GM12878 (cell line): ENCODE results near the gene TNXB. TPM values are rescaled to one million over a fixed set of nuclear protein-coding genes. Genes with fewer than 3 reads are reported as not detected.
A peak's percentile ranks its signal among the peaks of the same experiment; 100 is the strongest.

ENCODE experiments used
- ATF2 ChIP-seq: IDR thresholded peaks from 2 replicates; pipeline ENCODE4 v1.6.1; 2012; ENCODE audit warnings: low read length, inconsistent platforms
- E4F1 ChIP-seq: fragments of 450-650 bp; IDR thresholded peaks from 2 replicates; pipeline ENCODE4 v1.6.1; 2018; ENCODE audit warnings: borderline replicate concordance, mild to moderate bottlenecking; ENCODE audit not compliant: partially characterized antibody
- EED ChIP-seq: sonication (generic); IDR thresholded peaks from 2 replicates; pipeline ENCODE4 v1.6.1; 2016; ENCODE audit warnings: antibody characterized with exemption, low read depth
- GATAD2B ChIP-seq: fragments of 450-650 bp; conservative IDR thresholded peaks from 2 replicates; pipeline ENCODE4 v1.6.1; 2017; ENCODE audit warnings: low read depth, mild to moderate bottlenecking, moderate library complexity
- HCFC1 ChIP-seq: fragments of 150-350 bp; IDR thresholded peaks from 2 replicates; pipeline ENCODE4 v1.6.1; 2014; ENCODE audit warnings: low read length
- IKZF1 ChIP-seq: fragments of 450-650 bp; conservative IDR thresholded peaks from 2 replicates; pipeline ENCODE4 v1.6.1; 2017; ENCODE audit warnings: antibody characterized with exemption, mild to moderate bottlenecking
- IRF4 ChIP-seq: IDR thresholded peaks from 2 replicates; pipeline ENCODE4 v1.6.1; 2011; ENCODE audit warnings: low read depth, low read length
- JUNB ChIP-seq: IDR thresholded peaks from 2 replicates; pipeline ENCODE4 v1.6.1; 2016; ENCODE audit warnings: antibody characterized with exemption, mild to moderate bottlenecking
- JUND ChIP-seq: IDR thresholded peaks from 2 replicates; pipeline ENCODE4 v1.6.1; 2012; ENCODE audit warnings: low read depth, mild to moderate bottlenecking, low read length, improper control_type of control experiment, moderate library complexity
- KLF5 ChIP-seq: fragments of 450-650 bp; IDR thresholded peaks from 2 replicates; pipeline ENCODE4 v1.6.1; 2014; ENCODE audit warnings: mild to moderate bottlenecking; ENCODE audit not compliant: partially characterized antibody
- MAX ChIP-seq: IDR thresholded peaks from 2 replicates; pipeline ENCODE4 v1.6.1; 2012; ENCODE audit warnings: low read depth, low read length, improper control_type of control experiment
- NR2C2 ChIP-seq: IDR thresholded peaks from 2 replicates; pipeline ENCODE4 v1.6.1; 2011; ENCODE audit warnings: borderline replicate concordance, low read depth; ENCODE audit not compliant: control insufficient read depth, insufficient read length
- PKNOX1 ChIP-seq: fragments of 450-650 bp; IDR thresholded peaks from 2 replicates; pipeline ENCODE4 v1.6.1; 2016; ENCODE audit warnings: mild to moderate bottlenecking
- POLR2AphosphoS5 ChIP-seq: IDR thresholded peaks from 2 replicates; pipeline ENCODE4 v1.6.1; 2011; ENCODE audit warnings: mild to moderate bottlenecking, low read length, inconsistent platforms
- SRF ChIP-seq, 2 experiments: IDR thresholded peaks; 2 replicates each; pipeline ENCODE4 v1.6.1; 2011; ENCODE audit warnings: low read depth in 2 of 2, low read length in 2 of 2, mild to moderate bottlenecking in 1 of 2, moderate library complexity in 1 of 2
- STAT1 ChIP-seq: fragments of 450-650 bp; conservative IDR thresholded peaks from 2 replicates; pipeline ENCODE4 v1.6.1; 2014; ENCODE audit warnings: antibody characterized with exemption, mild to moderate bottlenecking
- TCF7 ChIP-seq: IDR thresholded peaks from 2 replicates; pipeline ENCODE4 v1.6.1; 2014; ENCODE audit warnings: antibody characterized with exemption, borderline replicate concordance
- USF1 ChIP-seq: IDR thresholded peaks from 2 replicates; pipeline ENCODE4 v1.6.1; 2011; ENCODE audit warnings: borderline replicate concordance, low read depth, mild to moderate bottlenecking, moderate library complexity, mixed read lengths, low read length; ENCODE audit not compliant: insufficient read depth; ENCODE audit errors: extremely low read length
- ZNF592 ChIP-seq: fragments of 450-650 bp; IDR thresholded peaks from 2 replicates; pipeline ENCODE4 v1.6.1; 2017; ENCODE audit warnings: mild to moderate bottlenecking, moderate library complexity
- polyA plus RNA-seq, 11 experiments: library from polyadenylated mRNA; depleted of rRNA in 4 of 11; unstranded in 6 of 11; stranded (reverse) in 5 of 11; fragments of >200 nt; fragmentation: Nextera tagmentation in 4 of 11; fragmentation: Illumina TruSeq in 1 of 11; extraction: Ambion mirVana in 4 of 11; extraction: Trizol in 1 of 11; gene quantifications; 1 replicate in 1 of 11; 2 replicates in 10 of 11; pipeline versions ENCODE4 v1.2.1 to v1.2.3, GENCODE V29; 2011 to 2016; ENCODE audit warnings: inconsistent platforms in 2 of 11, missing spikeins in 2 of 11, low read depth in 1 of 11
- total RNA-seq, 4 experiments: library from RNA; depleted of rRNA in 3 of 4; stranded (reverse); fragments of >200 nt in 3 of 4; fragmentation: Illumina TruSeq in 1 of 4; extraction: Trizol in 1 of 4; gene quantifications; 2 replicates each; pipeline versions ENCODE4 v1.2.1 to v1.2.3, GENCODE V29; 2013 to 2021

The TNXB gene
- total and polyA plus RNA-seq, 10 of the 15 experiments (the other 5 are each of a cell fraction or from before 2014, with no cell fraction given): 0.03 to 2.5 (median 0.68) TPM; not detected in 2

GRCh38 chr6:32086661-32087573, 22.2 kb downstream of the TNXB start (continued):
- TF ChIP-seq MAX (no peak), PKNOX1 (no peak), EED (peak; percentile 98), NR2C2 (no peak), SRF (IDR thresholded peaks at IDR 0.05; ENCODE audit: low read depth in 2 of 2, low read length in 2 of 2) (no peak), STAT1 (no peak), IRF4 (peak; percentile 94), IKZF1 (peak; percentile 89), TCF7 (no peak), ZNF592 (no peak), POLR2AphosphoS5 (no peak), HCFC1 (no peak), USF1 (no peak), ATF2 (peak; percentile 85), KLF5 (no peak), GATAD2B (0 out of 2 replicates have a peak, but pooled peaks have one; percentile 20), E4F1 (no peak), JUNB (peak; percentile 81), JUND (peak; percentile 58; the same call in 1 of the 2 replicates)
